Measurements from ENCODE around the gene C10orf71. TPM values are rescaled to one million over a fixed set of nuclear protein-coding genes. Genes with fewer than 3 reads are reported as not detected.

C10orf71 gene
- total and polyA plus RNA-seq, 2 of the 8 experiments (the other 6 are each of a cell fraction or from before 2014, with no cell fraction given), result not detected

DNA sequence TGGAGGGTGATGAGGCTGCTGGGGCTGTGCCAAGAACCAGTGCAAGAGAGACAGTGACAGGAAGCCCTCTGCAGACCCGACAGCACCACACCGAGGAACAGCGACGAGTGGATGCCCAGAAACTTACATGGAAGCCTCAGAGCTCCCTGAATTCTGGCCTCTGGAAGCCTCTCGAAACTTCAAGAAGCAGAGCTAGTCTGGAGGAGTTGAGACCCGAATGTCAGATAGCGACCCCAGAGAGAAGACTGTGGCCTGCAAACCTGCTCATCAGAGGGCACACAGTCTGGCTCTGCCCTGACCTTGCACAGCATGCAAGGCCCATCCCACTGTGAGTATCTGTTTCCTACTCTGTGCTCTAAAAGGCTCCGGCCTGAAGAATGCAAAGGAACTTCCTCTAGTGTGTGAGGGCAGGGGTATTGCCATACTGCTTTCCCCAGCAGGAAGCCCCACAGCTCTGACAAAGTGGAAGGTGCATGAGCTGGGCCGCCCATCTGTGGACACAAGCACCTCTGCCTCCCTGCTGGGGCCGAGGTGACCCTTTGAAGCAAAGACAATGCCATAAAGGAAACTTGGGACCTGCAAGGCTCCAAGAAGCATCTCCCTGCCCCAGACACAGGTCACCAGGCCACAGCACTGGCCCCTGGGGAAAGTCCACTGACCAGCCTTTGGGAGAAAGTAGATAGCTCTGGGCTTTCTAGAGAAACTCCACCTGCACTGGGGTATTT lies 10.5 kb upstream of the C10orf71 start (continued):
- TF ChIP-seq, protein P1, sequence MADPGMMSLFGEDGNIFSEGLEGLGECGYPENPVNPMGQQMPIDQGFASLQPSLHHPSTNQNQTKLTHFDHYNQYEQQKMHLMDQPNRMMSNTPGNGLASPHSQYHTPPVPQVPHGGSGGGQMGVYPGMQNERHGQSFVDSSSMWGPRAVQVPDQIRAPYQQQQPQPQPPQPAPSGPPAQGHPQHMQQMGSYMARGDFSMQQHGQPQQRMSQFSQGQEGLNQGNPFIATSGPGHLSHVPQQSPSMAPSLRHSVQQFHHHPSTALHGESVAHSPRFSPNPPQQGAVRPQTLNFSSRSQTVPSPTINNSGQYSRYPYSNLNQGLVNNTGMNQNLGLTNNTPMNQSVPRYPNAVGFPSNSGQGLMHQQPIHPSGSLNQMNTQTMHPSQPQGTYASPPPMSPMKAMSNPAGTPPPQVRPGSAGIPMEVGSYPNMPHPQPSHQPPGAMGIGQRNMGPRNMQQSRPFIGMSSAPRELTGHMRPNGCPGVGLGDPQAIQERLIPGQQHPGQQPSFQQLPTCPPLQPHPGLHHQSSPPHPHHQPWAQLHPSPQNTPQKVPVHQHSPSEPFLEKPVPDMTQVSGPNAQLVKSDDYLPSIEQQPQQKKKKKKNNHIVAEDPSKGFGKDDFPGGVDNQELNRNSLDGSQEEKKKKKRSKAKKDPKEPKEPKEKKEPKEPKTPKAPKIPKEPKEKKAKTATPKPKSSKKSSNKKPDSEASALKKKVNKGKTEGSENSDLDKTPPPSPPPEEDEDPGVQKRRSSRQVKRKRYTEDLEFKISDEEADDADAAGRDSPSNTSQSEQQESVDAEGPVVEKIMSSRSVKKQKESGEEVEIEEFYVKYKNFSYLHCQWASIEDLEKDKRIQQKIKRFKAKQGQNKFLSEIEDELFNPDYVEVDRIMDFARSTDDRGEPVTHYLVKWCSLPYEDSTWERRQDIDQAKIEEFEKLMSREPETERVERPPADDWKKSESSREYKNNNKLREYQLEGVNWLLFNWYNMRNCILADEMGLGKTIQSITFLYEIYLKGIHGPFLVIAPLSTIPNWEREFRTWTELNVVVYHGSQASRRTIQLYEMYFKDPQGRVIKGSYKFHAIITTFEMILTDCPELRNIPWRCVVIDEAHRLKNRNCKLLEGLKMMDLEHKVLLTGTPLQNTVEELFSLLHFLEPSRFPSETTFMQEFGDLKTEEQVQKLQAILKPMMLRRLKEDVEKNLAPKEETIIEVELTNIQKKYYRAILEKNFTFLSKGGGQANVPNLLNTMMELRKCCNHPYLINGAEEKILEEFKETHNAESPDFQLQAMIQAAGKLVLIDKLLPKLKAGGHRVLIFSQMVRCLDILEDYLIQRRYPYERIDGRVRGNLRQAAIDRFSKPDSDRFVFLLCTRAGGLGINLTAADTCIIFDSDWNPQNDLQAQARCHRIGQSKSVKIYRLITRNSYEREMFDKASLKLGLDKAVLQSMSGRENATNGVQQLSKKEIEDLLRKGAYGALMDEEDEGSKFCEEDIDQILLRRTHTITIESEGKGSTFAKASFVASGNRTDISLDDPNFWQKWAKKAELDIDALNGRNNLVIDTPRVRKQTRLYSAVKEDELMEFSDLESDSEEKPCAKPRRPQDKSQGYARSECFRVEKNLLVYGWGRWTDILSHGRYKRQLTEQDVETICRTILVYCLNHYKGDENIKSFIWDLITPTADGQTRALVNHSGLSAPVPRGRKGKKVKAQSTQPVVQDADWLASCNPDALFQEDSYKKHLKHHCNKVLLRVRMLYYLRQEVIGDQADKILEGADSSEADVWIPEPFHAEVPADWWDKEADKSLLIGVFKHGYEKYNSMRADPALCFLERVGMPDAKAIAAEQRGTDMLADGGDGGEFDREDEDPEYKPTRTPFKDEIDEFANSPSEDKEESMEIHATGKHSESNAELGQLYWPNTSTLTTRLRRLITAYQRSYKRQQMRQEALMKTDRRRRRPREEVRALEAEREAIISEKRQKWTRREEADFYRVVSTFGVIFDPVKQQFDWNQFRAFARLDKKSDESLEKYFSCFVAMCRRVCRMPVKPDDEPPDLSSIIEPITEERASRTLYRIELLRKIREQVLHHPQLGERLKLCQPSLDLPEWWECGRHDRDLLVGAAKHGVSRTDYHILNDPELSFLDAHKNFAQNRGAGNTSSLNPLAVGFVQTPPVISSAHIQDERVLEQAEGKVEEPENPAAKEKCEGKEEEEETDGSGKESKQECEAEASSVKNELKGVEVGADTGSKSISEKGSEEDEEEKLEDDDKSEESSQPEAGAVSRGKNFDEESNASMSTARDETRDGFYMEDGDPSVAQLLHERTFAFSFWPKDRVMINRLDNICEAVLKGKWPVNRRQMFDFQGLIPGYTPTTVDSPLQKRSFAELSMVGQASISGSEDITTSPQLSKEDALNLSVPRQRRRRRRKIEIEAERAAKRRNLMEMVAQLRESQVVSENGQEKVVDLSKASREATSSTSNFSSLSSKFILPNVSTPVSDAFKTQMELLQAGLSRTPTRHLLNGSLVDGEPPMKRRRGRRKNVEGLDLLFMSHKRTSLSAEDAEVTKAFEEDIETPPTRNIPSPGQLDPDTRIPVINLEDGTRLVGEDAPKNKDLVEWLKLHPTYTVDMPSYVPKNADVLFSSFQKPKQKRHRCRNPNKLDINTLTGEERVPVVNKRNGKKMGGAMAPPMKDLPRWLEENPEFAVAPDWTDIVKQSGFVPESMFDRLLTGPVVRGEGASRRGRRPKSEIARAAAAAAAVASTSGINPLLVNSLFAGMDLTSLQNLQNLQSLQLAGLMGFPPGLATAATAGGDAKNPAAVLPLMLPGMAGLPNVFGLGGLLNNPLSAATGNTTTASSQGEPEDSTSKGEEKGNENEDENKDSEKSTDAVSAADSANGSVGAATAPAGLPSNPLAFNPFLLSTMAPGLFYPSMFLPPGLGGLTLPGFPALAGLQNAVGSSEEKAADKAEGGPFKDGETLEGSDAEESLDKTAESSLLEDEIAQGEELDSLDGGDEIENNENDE (IDR thresholded peaks at IDR 0.05; ENCODE audit: insufficient replicate concordance, low read length), result no peak
